ENCODE measurements around the gene MGAT4A.

- no peak for TF ChIP-seq CTCF (IDR thresholded peaks at IDR 0.05)
- no peak for TF ChIP-seq POLR2A (IDR thresholded peaks at IDR 0.05)
Observed at GRCh38 chr2:98614024-98614739, 116.8 kb downstream of the MGAT4A start.
